Measurements from ENCODE around the gene TBC1D19.

Gene TBC1D19

DNA sequence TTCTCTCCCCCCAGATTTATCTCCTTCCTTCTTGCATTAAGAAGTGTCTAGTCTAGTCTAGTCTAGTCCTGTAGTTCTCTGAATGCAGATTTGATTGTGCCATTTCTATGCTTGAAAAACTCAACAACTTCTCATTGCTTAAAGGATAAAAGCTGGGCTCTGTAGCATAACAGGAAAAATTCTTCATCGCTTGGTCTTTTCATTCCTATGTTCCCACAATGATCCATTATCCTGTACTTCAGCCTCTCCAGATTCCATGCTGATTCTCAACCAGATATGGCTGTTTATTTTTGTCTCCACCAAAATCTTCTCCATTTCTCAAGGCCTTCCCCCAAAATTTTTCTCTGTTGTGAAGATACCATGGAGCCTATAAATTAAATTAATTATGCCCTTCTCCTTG, 173.9 kb downstream of the TBC1D19 start:
- TF ChIP-seq, protein P1, sequence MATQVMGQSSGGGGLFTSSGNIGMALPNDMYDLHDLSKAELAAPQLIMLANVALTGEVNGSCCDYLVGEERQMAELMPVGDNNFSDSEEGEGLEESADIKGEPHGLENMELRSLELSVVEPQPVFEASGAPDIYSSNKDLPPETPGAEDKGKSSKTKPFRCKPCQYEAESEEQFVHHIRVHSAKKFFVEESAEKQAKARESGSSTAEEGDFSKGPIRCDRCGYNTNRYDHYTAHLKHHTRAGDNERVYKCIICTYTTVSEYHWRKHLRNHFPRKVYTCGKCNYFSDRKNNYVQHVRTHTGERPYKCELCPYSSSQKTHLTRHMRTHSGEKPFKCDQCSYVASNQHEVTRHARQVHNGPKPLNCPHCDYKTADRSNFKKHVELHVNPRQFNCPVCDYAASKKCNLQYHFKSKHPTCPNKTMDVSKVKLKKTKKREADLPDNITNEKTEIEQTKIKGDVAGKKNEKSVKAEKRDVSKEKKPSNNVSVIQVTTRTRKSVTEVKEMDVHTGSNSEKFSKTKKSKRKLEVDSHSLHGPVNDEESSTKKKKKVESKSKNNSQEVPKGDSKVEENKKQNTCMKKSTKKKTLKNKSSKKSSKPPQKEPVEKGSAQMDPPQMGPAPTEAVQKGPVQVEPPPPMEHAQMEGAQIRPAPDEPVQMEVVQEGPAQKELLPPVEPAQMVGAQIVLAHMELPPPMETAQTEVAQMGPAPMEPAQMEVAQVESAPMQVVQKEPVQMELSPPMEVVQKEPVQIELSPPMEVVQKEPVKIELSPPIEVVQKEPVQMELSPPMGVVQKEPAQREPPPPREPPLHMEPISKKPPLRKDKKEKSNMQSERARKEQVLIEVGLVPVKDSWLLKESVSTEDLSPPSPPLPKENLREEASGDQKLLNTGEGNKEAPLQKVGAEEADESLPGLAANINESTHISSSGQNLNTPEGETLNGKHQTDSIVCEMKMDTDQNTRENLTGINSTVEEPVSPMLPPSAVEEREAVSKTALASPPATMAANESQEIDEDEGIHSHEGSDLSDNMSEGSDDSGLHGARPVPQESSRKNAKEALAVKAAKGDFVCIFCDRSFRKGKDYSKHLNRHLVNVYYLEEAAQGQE (IDR thresholded peaks at IDR 0.05; ENCODE audit: insufficient read depth in 1 of 2, low read depth in 2 of 2, low read length in 2 of 2), result no peak
- no peak for TF ChIP-seq SIN3A (IDR thresholded peaks at IDR 0.05; ENCODE audit: borderline replicate concordance, insufficient read depth, low read length)
- no peak for TF ChIP-seq TAF1 (IDR thresholded peaks at IDR 0.05; ENCODE audit: borderline replicate concordance, insufficient read depth, low read length)
- no peak for TF ChIP-seq FOXP2 (optimal IDR thresholded peaks at IDR 0.05; ENCODE audit: borderline replicate concordance, extremely low read depth, extremely low read length, insufficient read depth)
- TF ChIP-seq POLR2AphosphoS5 (IDR thresholded peaks at IDR 0.05; ENCODE audit: low read depth, low read length), result no peak

DNA sequence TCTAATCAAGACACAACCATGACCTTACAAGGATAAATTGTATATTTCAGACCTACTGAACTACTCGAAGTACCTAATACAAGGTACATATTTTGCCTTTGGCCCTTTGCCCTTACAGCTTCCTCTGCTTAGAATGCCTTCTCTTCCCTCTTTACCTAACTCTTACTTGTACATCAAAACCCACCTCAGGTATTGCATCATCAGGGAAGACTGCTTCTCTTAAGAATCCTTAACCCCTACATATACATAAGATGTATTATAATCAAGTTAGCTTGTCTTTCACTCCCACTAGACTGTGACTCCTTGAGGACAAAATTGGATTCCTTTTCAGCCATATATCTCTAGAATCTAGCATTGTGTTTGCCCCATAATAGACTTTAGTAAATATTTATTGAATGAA, 175.0 kb downstream of the TBC1D19 start:
- TF ChIP-seq FOXP2 (optimal IDR thresholded peaks at IDR 0.05; ENCODE audit: borderline replicate concordance, extremely low read depth, extremely low read length, insufficient read depth), result no peak
- TF ChIP-seq, protein P1 (IDR thresholded peaks at IDR 0.05; ENCODE audit: insufficient read depth in 1 of 2, low read depth in 2 of 2, low read length in 2 of 2), result no peak
- no peak for TF ChIP-seq SIN3A (IDR thresholded peaks at IDR 0.05; ENCODE audit: borderline replicate concordance, insufficient read depth, low read length)

DNA sequence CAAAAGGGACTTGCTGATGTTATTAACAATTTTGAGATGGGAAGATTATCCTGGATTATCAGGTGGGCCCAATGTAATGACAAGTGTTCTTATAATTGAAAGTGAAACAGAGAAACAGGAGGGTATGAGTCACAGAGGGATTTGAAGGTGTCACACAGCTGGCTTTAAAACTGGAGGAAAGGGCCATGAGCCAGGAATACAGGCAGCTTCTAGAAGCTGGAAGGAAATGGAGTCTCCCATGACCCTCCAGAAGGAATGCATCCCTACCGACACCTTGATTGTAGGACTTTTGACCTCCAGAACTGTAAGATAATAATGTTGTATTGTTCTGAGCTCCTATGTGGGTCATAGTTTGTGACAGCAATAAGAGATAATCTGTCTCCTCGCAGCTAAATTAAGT, 178.8 kb downstream of the TBC1D19 start:
- no peak for TF ChIP-seq SIN3A (IDR thresholded peaks at IDR 0.05; ENCODE audit: borderline replicate concordance, insufficient read depth, low read length)
- TF ChIP-seq, protein P1 (IDR thresholded peaks at IDR 0.05; ENCODE audit: insufficient read depth in 1 of 2, low read depth in 2 of 2, low read length in 2 of 2), result no peak
- TF ChIP-seq FOXP2 (optimal IDR thresholded peaks at IDR 0.05; ENCODE audit: borderline replicate concordance, extremely low read depth, extremely low read length, insufficient read depth), result no peak
- TF ChIP-seq POLR2AphosphoS5 (IDR thresholded peaks at IDR 0.05; ENCODE audit: low read depth, low read length), result no peak
- TF ChIP-seq TAF1 (IDR thresholded peaks at IDR 0.05; ENCODE audit: borderline replicate concordance, insufficient read depth, low read length), result no peak

GRCh38 chr4:26763063-26763462, 179.2 kb downstream of the TBC1D19 start:
- TF ChIP-seq SIN3A (IDR thresholded peaks at IDR 0.05; ENCODE audit: borderline replicate concordance, insufficient read depth, low read length), result no peak
- TF ChIP-seq, protein P1 (IDR thresholded peaks at IDR 0.05; ENCODE audit: insufficient read depth in 1 of 2, low read depth in 2 of 2, low read length in 2 of 2), result no peak
- no peak for TF ChIP-seq POLR2AphosphoS5 (IDR thresholded peaks at IDR 0.05; ENCODE audit: low read depth, low read length)
- no peak for TF ChIP-seq FOXP2 (optimal IDR thresholded peaks at IDR 0.05; ENCODE audit: borderline replicate concordance, extremely low read depth, extremely low read length, insufficient read depth)
- TF ChIP-seq TAF1 (IDR thresholded peaks at IDR 0.05; ENCODE audit: borderline replicate concordance, insufficient read depth, low read length), result no peak

GRCh38 chr4:26763648-26764047, 179.8 kb downstream of the TBC1D19 start:
- no peak for TF ChIP-seq SIN3A (IDR thresholded peaks at IDR 0.05; ENCODE audit: borderline replicate concordance, insufficient read depth, low read length)
- TF ChIP-seq FOXP2 (optimal IDR thresholded peaks at IDR 0.05; ENCODE audit: borderline replicate concordance, extremely low read depth, extremely low read length, insufficient read depth), result no peak
- TF ChIP-seq TAF1 (IDR thresholded peaks at IDR 0.05; ENCODE audit: borderline replicate concordance, insufficient read depth, low read length), result no peak
- no peak for TF ChIP-seq POLR2AphosphoS5 (IDR thresholded peaks at IDR 0.05; ENCODE audit: low read depth, low read length)
- TF ChIP-seq, protein P1 (IDR thresholded peaks at IDR 0.05; ENCODE audit: insufficient read depth in 1 of 2, low read depth in 2 of 2, low read length in 2 of 2), result no peak

Measured in PFSK-1 (cell line).